Spleen (tissue), 11 donors: ENCODE measurements around the gene FAM193A. TPM values are rescaled to one million over a fixed set of nuclear protein-coding genes. Genes with fewer than 3 reads are reported as not detected.

Experiments used
- DNase-seq: peaks from one replicate; pipeline ENCODE4 v3.0.0-alpha.2; 2020
- H3K27ac ChIP-seq, 8 donors: fragments of 200-600 bp; sonication (generic) in 7 of 8; 1 replicate in 4 of 8; 2 replicates in 4 of 8; pipeline versions ENCODE4 v1.5.0 to v1.8.0; 2016 to 2021; ENCODE audit warnings: inconsistent platforms in 4 of 8, mild to moderate bottlenecking in 4 of 8, moderate library complexity in 1 of 8
- H3K27me3 ChIP-seq, 7 donors: fragments of 200-600 bp; sonication (generic) in 6 of 7; replicated peaks in 1 of 7; 1 replicate in 4 of 7; 2 replicates in 3 of 7; pipeline versions ENCODE4 v1.5.0 to v1.8.0; 2016 to 2021; ENCODE audit warnings: inconsistent platforms in 3 of 7, mild to moderate bottlenecking in 1 of 7
- H3K36me3 ChIP-seq, 6 donors: fragments of 200-600 bp; sonication (generic) in 5 of 6; 1 replicate in 4 of 6; 2 replicates in 2 of 6; pipeline versions ENCODE4 v1.5.0 to v1.8.0; 2016 to 2021; ENCODE audit warnings: inconsistent platforms in 2 of 6
- H3K4me1 ChIP-seq, 6 donors: fragments of 200-600 bp; sonication (generic) in 5 of 6; 1 replicate in 3 of 6; 2 replicates in 3 of 6; pipeline versions ENCODE4 v1.5.0 to v1.8.0; 2016 to 2021; ENCODE audit warnings: inconsistent platforms in 3 of 6
- H3K4me3 ChIP-seq, 8 donors: fragments of 200-600 bp; sonication (generic) in 7 of 8; 1 replicate in 4 of 8; 2 replicates in 4 of 8; pipeline versions ENCODE4 v1.5.0 to v1.8.0; 2016 to 2021; ENCODE audit warnings: inconsistent platforms in 4 of 8, mild to moderate bottlenecking in 4 of 8, moderate library complexity in 2 of 8
- H3K9me3 ChIP-seq, 8 donors: fragments of 200-600 bp; sonication (generic) in 7 of 8; 1 replicate in 4 of 8; 2 replicates in 4 of 8; pipeline versions ENCODE4 v1.5.0 to v1.8.0; 2016 to 2021; ENCODE audit warnings: inconsistent platforms in 4 of 8
- CTCF ChIP-seq, 11 experiments: fragments of 200-600 bp in 7 of 11; fragments of 450-650 bp in 4 of 11; sonication (generic) in 4 of 11; IDR thresholded peaks in 8 of 11; conservative IDR thresholded peaks in 3 of 11; 1 replicate in 7 of 11; 2 replicates in 4 of 11; pipeline versions ENCODE4 v1.4.0 to v1.8.0; 2016 to 2021; ENCODE audit warnings: antibody characterized with exemption in 11 of 11, inconsistent platforms in 4 of 11, mild to moderate bottlenecking in 1 of 11
- POLR2A ChIP-seq, 3 donors: fragments of 450-650 bp; IDR thresholded peaks; one replicate each; pipeline ENCODE4 v1.5.1; 2017; ENCODE audit warnings: antibody characterized with exemption in 3 of 3, mild to moderate bottlenecking in 1 of 3
- POLR2AphosphoS5 ChIP-seq, 3 donors: sonication (generic); formaldehyde crosslinking; IDR thresholded peaks; one replicate each; pipeline ENCODE4 v1.5.1; 2017; ENCODE audit warnings: antibody characterized with exemption in 3 of 3
- WGBS, 5 donors: extraction: QIAGEN DNeasy Blood & Tissue Kit in 3 of 5; methylation state at CpG; one replicate each; pipeline versions ENCODE4 v1.1.5 to v1.1.7; 2013 to 2018; 5-methylcytosine and 5-hydroxymethylcytosine counted together
- intact Hi-C: fragments of 100-400 bp; cut with DNase I; formaldehyde crosslinking; loops from one replicate; pipeline ENCODE4 v1.15.0; 2023; ENCODE audit warnings: low total_unique reads
- polyA plus RNA-seq, 3 donors: library from polyadenylated mRNA; stranded (reverse); fragments of 200-250 nt; gene quantifications; one replicate each; pipeline ENCODE4 v1.2.1, GENCODE V29; 2013
- total RNA-seq, 7 donors: library from RNA; depleted of rRNA in 3 of 7; stranded (reverse); fragments of >200 nt in 3 of 7; fragmentation: NEBNext Ultra II Directional in 4 of 7; extraction: Animal tissue kit (Norgen Biotek cat#: 25700) in 4 of 7; gene quantifications; one replicate each; pipeline versions ENCODE4 v1.1.0 to v1.2.1, GENCODE V29; 2016 to 2021
- donor health status: healthy with polysubstance abuse.
- donor health status: DM: no; HTN: no; CAD: no; lungs with moderate emphysema.
- donor health status: DM: no; HTN: no; CAD: no.
- donor health status: Bipolar disorder and iron deficiency.
- donor health status: healthy.
- donor health status: DM: no; HTN: no; CAD: no.
- donor health status: DM: yes; HTN: yes; CAD: no.

FAM193A gene
- total and polyA plus RNA-seq, 10 donors, result 6.2 to 37.7 (median 31.6) TPM

GRCh38 chr4:2489081-2489805 lies 47.2 kb upstream of the FAM193A start:
- DNase-seq, result no peak
- peak in 1 of 3 donors; percentile 10 for TF ChIP-seq POLR2AphosphoS5 (IDR thresholded peaks at IDR 0.05)
- TF ChIP-seq POLR2A (IDR thresholded peaks at IDR 0.05), result no peak
- peaks cover 9 to 56% (median 32%) of the 10 kb centered on the region in 6 donors for H3K36me3 ChIP-seq
- 89 to 93% (median 92%) methylated on average over 20 of the region's 20 CpGs for WGBS, 5 donors
- no peaks in the 10 kb centered on the region for H3K9me3 ChIP-seq
- H3K4me1 ChIP-seq, result peaks cover 38 to 87% (median 72%) of the 10 kb centered on the region in 6 donors
- peak overlapping the region in 5 of 8 donors; percentile 15 to 69 (median 40) for H3K27ac ChIP-seq
- H3K27me3 ChIP-seq, result no peaks in the 10 kb centered on the region
- intact Hi-C loops, result no loop called here
- H3K4me3 ChIP-seq, result no peak overlapping the region

GRCh38 chr4:2489841-2490552 lies 46.5 kb upstream of the FAM193A start:
- 78 to 86% (median 80%) methylated on average over 9 of the region's 9 CpGs for WGBS, 5 donors
- no peak for TF ChIP-seq CTCF (IDR thresholded peaks at IDR 0.05 in 8 of 11, conservative IDR thresholded peaks at IDR 0.05 in 3 of 11)
- no peak for TF ChIP-seq POLR2AphosphoS5 (IDR thresholded peaks at IDR 0.05)
- TF ChIP-seq POLR2A (IDR thresholded peaks at IDR 0.05), result no peak
- peaks cover 9 to 63% (median 32%) of the 10 kb centered on the region in 6 donors for H3K36me3 ChIP-seq
- H3K9me3 ChIP-seq, result no peaks in the 10 kb centered on the region
- H3K4me1 ChIP-seq, result peaks cover 31 to 87% (median 66%) of the 10 kb centered on the region in 6 donors
- H3K27ac ChIP-seq, result peak overlapping the region in 5 of 8 donors; percentile 15 to 69 (median 40)
- DNase-seq, result no peak
- no peaks in the 10 kb centered on the region for H3K27me3 ChIP-seq
- intact Hi-C loops, result no loop called here
- H3K4me3 ChIP-seq, result no peak overlapping the region

DNA sequence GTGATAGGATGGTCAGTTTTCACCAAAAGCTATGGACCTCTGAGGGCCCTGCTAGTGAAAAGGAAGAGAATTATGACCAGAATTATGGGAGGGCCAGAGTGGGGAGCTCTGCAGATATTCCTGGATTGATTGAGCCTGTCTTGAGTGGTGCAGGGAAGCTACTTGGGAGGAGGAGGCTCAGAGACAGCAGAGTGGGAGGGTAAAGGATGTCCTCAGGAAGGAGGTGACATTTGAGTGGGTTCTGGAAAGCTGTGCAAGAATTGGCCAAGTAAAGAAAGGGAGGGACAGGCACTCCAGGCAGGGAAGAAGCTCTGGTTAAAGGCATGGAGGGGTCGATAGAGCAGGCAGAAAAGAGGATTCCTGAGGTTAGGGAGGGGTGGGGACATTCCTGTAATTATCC lies 43.5 kb upstream of the FAM193A start:
- H3K4me1 ChIP-seq, result peaks cover 4 to 87% (median 55%) of the 10 kb centered on the region in 6 donors
- DNase-seq, result no peak
- intact Hi-C loops, result no loop called here
- no peaks in the 10 kb centered on the region for H3K9me3 ChIP-seq
- 58 to 100% (median 73%) methylated on average over 1 of the region's 1 CpG for WGBS, 5 donors
- TF ChIP-seq POLR2A (IDR thresholded peaks at IDR 0.05) (no peak), POLR2AphosphoS5 (IDR thresholded peaks at IDR 0.05) (no peak), CTCF (IDR thresholded peaks at IDR 0.05 in 8 of 11, conservative IDR thresholded peaks at IDR 0.05 in 3 of 11) (no peak)
- peaks cover 9 to 93% (median 57%) of the 10 kb centered on the region in 6 donors for H3K36me3 ChIP-seq
- peak overlapping the region in 2 of 8 donors; percentile 26 to 36 for H3K27ac ChIP-seq
- no peak overlapping the region for H3K4me3 ChIP-seq
- no peaks in the 10 kb centered on the region for H3K27me3 ChIP-seq

GRCh38 chr4:2494992-2495391 lies 41.5 kb upstream of the FAM193A start:
- 76 to 91% (median 79%) methylated on average over 3 of the region's 3 CpGs for WGBS, 5 donors
- Histone ChIP-seq H3K9me3 (no peaks in the 10 kb centered on the region), H3K27ac (peak overlapping the region in 1 of 8 donors; percentile 17), H3K4me3 (no peak overlapping the region), H3K36me3 (peaks cover 9 to 100% (median 77%) of the 10 kb centered on the region in 6 donors), H3K4me1 (peaks cover 0 to 75% (median 37%) of the 10 kb centered on the region in 6 donors), H3K27me3 (no peaks in the 10 kb centered on the region)
- TF ChIP-seq POLR2A (IDR thresholded peaks at IDR 0.05) (no peak), CTCF (IDR thresholded peaks at IDR 0.05 in 8 of 11, conservative IDR thresholded peaks at IDR 0.05 in 3 of 11) (no peak), POLR2AphosphoS5 (IDR thresholded peaks at IDR 0.05) (no peak)
- intact Hi-C loops, result no loop called here
- DNase-seq, result no peak
